Ascending aorta (tissue), 2 donors: ENCODE measurements around the gene CLCN2. TPM values are rescaled to one million over a fixed set of nuclear protein-coding genes. Genes with fewer than 3 reads are reported as not detected.

Source experiments
- DNase-seq, 2 donors: peaks; one replicate each; pipeline ENCODE4 v3.0.0-alpha.2; 2019; ENCODE audit warnings: low spot score in 2 of 2
- H3K27ac ChIP-seq, 2 donors: fragments of 200-600 bp; sonication (generic); one replicate each; pipeline ENCODE4 v1.5.1; 2016 to 2017; ENCODE audit warnings: mild to moderate bottlenecking in 1 of 2
- H3K27me3 ChIP-seq: fragments of 200-600 bp; sonication (generic); one replicate; pipeline ENCODE4 v1.5.1; 2017
- H3K36me3 ChIP-seq, 2 donors: fragments of 200-600 bp; sonication (generic); one replicate each; pipeline ENCODE4 v1.5.1; 2016
- H3K4me1 ChIP-seq, 2 donors: fragments of 200-600 bp; sonication (generic); one replicate each; pipeline ENCODE4 v1.5.1; 2016 to 2017; ENCODE audit warnings: mild to moderate bottlenecking in 1 of 2
- H3K4me3 ChIP-seq, 2 donors: fragments of 200-600 bp; sonication (generic); one replicate each; pipeline ENCODE4 v1.5.1; 2016 to 2017; ENCODE audit warnings: mild to moderate bottlenecking in 1 of 2
- H3K9me3 ChIP-seq, 2 donors: fragments of 200-600 bp; sonication (generic); one replicate each; pipeline ENCODE4 v1.5.1; 2016
- CTCF ChIP-seq, 3 experiments: fragments of 200-600 bp in 2 of 3; fragments of 450-650 bp in 1 of 3; sonication (generic) in 2 of 3; IDR thresholded peaks; one replicate each; pipeline ENCODE4 v1.5.1; 2016 to 2019; ENCODE audit warnings: antibody characterized with exemption in 3 of 3, mild to moderate bottlenecking in 1 of 3, moderate library complexity in 1 of 3
- intact Hi-C: fragments of 100-400 bp; cut with DNase I; formaldehyde crosslinking; loops from one replicate; pipeline ENCODE4 v1.15.1; 2023
- total RNA-seq: library from RNA; depleted of rRNA; stranded (reverse); fragments of >200 nt; gene quantifications from one replicate; pipeline ENCODE4 v1.1.0, GENCODE V29; 2016

Gene CLCN2
- total RNA-seq, 1 donor from 2014 or later, result 31.2 TPM

- Histone ChIP-seq H3K27ac (no peak overlapping the region), H3K36me3 (peaks cover 20 to 26% of the 10 kb centered on the region in 2 donors), H3K4me3 (no peak overlapping the region), H3K4me1 (no peaks in the 10 kb centered on the region), H3K9me3 (no peaks in the 10 kb centered on the region), H3K27me3 (no peaks in the 10 kb centered on the region)
- TF ChIP-seq CTCF (IDR thresholded peaks at IDR 0.05), result no peak
- no peak for DNase-seq
- intact Hi-C loops, result no loop called here
These were observed 13.4 kb downstream of the CLCN2 start for GRCh38 chr3:184348057-184348382.

- H3K27ac ChIP-seq, result no peak overlapping the region
- H3K9me3 ChIP-seq, result no peaks in the 10 kb centered on the region
- intact Hi-C loops, result no loop called here
- no peak overlapping the region for H3K4me3 ChIP-seq
- no peaks in the 10 kb centered on the region for H3K4me1 ChIP-seq
- DNase-seq, result no peak
- H3K36me3 ChIP-seq, result peaks cover 26 to 31% of the 10 kb centered on the region in 2 donors
- no peaks in the 10 kb centered on the region for H3K27me3 ChIP-seq
- TF ChIP-seq CTCF (IDR thresholded peaks at IDR 0.05), result no peak
These were observed 13.9 kb downstream of the CLCN2 start for GRCh38 chr3:184347321-184348056.

- H3K36me3 ChIP-seq, result peaks cover 34 to 39% of the 10 kb centered on the region in 2 donors
- no peak for TF ChIP-seq CTCF (IDR thresholded peaks at IDR 0.05)
- H3K27me3 ChIP-seq, result no peaks in the 10 kb centered on the region
- H3K27ac ChIP-seq, result no peak overlapping the region
- no peaks in the 10 kb centered on the region for H3K9me3 ChIP-seq
- no peak for DNase-seq
- H3K4me1 ChIP-seq, result no peaks in the 10 kb centered on the region
- intact Hi-C loops, result no loop called here
- H3K4me3 ChIP-seq, result no peak overlapping the region
These were observed 14.8 kb downstream of the CLCN2 start for GRCh38 chr3:184346480-184347190.

GRCh38 chr3:184345317-184346144, 15.9 kb downstream of the CLCN2 start:
- Histone ChIP-seq H3K9me3 (no peaks in the 10 kb centered on the region), H3K27me3 (no peaks in the 10 kb centered on the region), H3K27ac (peak overlapping the region in 1 of 2 donors; percentile 0), H3K36me3 (peaks cover 35 to 44% of the 10 kb centered on the region in 2 donors), H3K4me3 (no peak overlapping the region), H3K4me1 (no peaks in the 10 kb centered on the region)
- peak in 2 of 3 experiments; percentile 20 to 23 for TF ChIP-seq CTCF (IDR thresholded peaks at IDR 0.05)
- no peak for DNase-seq
- intact Hi-C loops, result no loop called here

- Histone ChIP-seq H3K36me3 (peaks cover 35 to 44% of the 10 kb centered on the region in 2 donors), H3K27ac (peak overlapping the region in 1 of 2 donors; percentile 0), H3K4me3 (no peak overlapping the region), H3K27me3 (no peaks in the 10 kb centered on the region), H3K4me1 (peaks cover 0 to 2% of the 10 kb centered on the region in 2 donors), H3K9me3 (no peaks in the 10 kb centered on the region)
- no peak for DNase-seq
- intact Hi-C loops, result no loop called here
- TF ChIP-seq CTCF (IDR thresholded peaks at IDR 0.05), result no peak
These were observed 16.7 kb downstream of the CLCN2 start for GRCh38 chr3:184344579-184345316.
